Body of pancreas (tissue), 4 donors: Measurements from ENCODE around the gene MAP4K4.
"Not testable (repeated sequence)": the region's sequence is repeated elsewhere in the genome, so short reads cannot be mapped to it uniquely, and the experiment has no call there.

ENCODE experiments used
- POLR2A ChIP-seq, 3 donors: fragments of 450-650 bp; IDR thresholded peaks; one replicate each; pipeline ENCODE4 v1.6.1; 2016; ENCODE audit warnings: antibody characterized with exemption in 3 of 3, mild to moderate bottlenecking in 2 of 3
- TF ChIP-seq, protein P1 (sequence below), 7 experiments: fragments of 450-650 bp in 4 of 7; fragments of 200-600 bp in 3 of 7; sonication (generic) in 3 of 7; IDR thresholded peaks; one replicate each; pipeline ENCODE4 v1.5.1; 2016 to 2019; ENCODE audit warnings: antibody characterized with exemption in 7 of 7

DNA sequence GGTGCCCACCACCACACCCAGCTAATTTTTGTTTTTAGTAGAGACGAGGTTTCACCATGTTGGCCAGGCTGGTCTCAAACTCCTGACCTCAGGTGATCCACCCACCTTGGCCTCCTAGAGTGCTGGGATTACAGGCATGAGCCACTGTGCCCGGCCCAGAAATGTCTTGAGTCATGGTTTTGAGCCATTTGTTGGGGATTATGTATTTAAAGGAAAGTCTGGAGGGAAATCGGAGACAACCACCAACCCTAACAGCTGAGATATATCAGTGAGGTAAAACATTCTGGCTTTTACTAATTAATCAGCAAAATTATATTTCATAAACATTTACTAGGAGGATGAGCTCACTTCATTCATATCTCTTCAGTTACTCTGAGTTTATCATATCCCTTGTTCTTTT, 72.2 kb downstream of the MAP4K4 start:
- TF ChIP-seq, protein P1, sequence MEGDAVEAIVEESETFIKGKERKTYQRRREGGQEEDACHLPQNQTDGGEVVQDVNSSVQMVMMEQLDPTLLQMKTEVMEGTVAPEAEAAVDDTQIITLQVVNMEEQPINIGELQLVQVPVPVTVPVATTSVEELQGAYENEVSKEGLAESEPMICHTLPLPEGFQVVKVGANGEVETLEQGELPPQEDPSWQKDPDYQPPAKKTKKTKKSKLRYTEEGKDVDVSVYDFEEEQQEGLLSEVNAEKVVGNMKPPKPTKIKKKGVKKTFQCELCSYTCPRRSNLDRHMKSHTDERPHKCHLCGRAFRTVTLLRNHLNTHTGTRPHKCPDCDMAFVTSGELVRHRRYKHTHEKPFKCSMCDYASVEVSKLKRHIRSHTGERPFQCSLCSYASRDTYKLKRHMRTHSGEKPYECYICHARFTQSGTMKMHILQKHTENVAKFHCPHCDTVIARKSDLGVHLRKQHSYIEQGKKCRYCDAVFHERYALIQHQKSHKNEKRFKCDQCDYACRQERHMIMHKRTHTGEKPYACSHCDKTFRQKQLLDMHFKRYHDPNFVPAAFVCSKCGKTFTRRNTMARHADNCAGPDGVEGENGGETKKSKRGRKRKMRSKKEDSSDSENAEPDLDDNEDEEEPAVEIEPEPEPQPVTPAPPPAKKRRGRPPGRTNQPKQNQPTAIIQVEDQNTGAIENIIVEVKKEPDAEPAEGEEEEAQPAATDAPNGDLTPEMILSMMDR (IDR thresholded peaks at IDR 0.05) = not testable (repeated sequence)
- not testable (repeated sequence) for TF ChIP-seq POLR2A (IDR thresholded peaks at IDR 0.05)
